Stimulated activated CD8-positive, alpha-beta memory T cell treated with anti-CD3 and anti-CD28 coated beads, Interleukin-15, amount 100 ng/mL, for 24 hours (primary cell): Measurements from ENCODE around the gene IGF2BP1.

Experiments used
- DNase-seq: peaks from one replicate; pipeline ENCODE4 v3.0.0-alpha.2; 2020; ENCODE audit warnings: low read depth

IGF2BP1 gene

GRCh38 chr17:48997103-48997826 lies at the start of gene IGF2BP1:
TSS of gene IGF2BP1 (plus strand) at chr17:48997385. CDS start at chr17:48997746, 361 bp downstream.
- no peak for DNase-seq

- no peak for DNase-seq
Measured at GRCh38 chr17:48951572-48951971, 45.6 kb upstream of the IGF2BP1 start.

GRCh38 chr17:48952904-48953303 lies 44.3 kb upstream of the IGF2BP1 start:
- DNase-seq: no peak

GRCh38 chr17:48954300-48954755 lies 42.9 kb upstream of the IGF2BP1 start:
- DNase-seq: no peak

- no peak for DNase-seq
Measured at GRCh38 chr17:48960834-48961515, 36.2 kb upstream of the IGF2BP1 start.

- no peak for DNase-seq
Measured at GRCh38 chr17:48961516-48962233, 35.5 kb upstream of the IGF2BP1 start.

GRCh38 chr17:48970224-48970623 lies 27.0 kb upstream of the IGF2BP1 start:
- DNase-seq: no peak

GRCh38 chr17:48970865-48971687 lies 26.1 kb upstream of the IGF2BP1 start:
- DNase-seq: no peak

- no peak for DNase-seq
Measured at GRCh38 chr17:48972749-48973097, 24.5 kb upstream of the IGF2BP1 start.

- DNase-seq: no peak
Measured at GRCh38 chr17:48973806-48974205, 23.4 kb upstream of the IGF2BP1 start.

GRCh38 chr17:48981927-48982539 lies 15.2 kb upstream of the IGF2BP1 start:
- no peak for DNase-seq

GRCh38 chr17:48985436-48986245 lies 11.5 kb upstream of the IGF2BP1 start:
- DNase-seq: no peak

- no peak for DNase-seq
Measured at GRCh38 chr17:48989100-48989499, 8.1 kb upstream of the IGF2BP1 start.

GRCh38 chr17:48990882-48991357 lies 6.3 kb upstream of the IGF2BP1 start:
- DNase-seq: no peak

GRCh38 chr17:48992444-48992843 lies 4.7 kb upstream of the IGF2BP1 start:
- DNase-seq: no peak

- DNase-seq: no peak
Measured at GRCh38 chr17:48993305-48993704, 3.9 kb upstream of the IGF2BP1 start.

- DNase-seq: no peak
Measured at GRCh38 chr17:48993951-48994350, 3.2 kb upstream of the IGF2BP1 start.

GRCh38 chr17:48994549-48995303 lies 2.5 kb upstream of the IGF2BP1 start:
- DNase-seq: no peak

- DNase-seq: no peak
Measured at GRCh38 chr17:48995304-48995973, 1.7 kb upstream of the IGF2BP1 start.
